ENCODE measurements around the gene PPP1R1A.

PPP1R1A gene

DNA sequence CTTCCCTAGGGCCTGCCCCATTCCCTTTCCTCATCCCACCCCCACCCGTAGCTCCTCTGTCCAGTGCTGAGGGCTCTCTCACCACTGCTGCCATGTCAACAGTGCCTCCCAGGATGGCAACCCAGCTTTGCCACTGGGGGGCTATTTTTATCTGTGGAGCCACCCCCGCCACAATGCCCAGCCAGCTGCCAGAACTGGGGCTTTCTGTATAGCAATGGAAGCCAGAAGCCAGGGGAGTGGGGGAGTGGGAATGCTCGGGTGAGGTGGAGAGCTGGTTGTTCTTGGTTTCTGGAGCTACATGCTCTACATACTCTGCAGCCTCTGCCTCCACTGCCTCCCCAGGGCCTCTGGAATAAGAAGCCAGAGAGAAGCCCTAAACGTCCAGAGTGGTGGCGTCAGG, 30.1 kb downstream of the PPP1R1A start:
- TF ChIP-seq EZH2phosphoT487 (IDR thresholded peaks at IDR 0.05; ENCODE audit: borderline replicate concordance, low read length): no peak
- TF ChIP-seq, protein P1, sequence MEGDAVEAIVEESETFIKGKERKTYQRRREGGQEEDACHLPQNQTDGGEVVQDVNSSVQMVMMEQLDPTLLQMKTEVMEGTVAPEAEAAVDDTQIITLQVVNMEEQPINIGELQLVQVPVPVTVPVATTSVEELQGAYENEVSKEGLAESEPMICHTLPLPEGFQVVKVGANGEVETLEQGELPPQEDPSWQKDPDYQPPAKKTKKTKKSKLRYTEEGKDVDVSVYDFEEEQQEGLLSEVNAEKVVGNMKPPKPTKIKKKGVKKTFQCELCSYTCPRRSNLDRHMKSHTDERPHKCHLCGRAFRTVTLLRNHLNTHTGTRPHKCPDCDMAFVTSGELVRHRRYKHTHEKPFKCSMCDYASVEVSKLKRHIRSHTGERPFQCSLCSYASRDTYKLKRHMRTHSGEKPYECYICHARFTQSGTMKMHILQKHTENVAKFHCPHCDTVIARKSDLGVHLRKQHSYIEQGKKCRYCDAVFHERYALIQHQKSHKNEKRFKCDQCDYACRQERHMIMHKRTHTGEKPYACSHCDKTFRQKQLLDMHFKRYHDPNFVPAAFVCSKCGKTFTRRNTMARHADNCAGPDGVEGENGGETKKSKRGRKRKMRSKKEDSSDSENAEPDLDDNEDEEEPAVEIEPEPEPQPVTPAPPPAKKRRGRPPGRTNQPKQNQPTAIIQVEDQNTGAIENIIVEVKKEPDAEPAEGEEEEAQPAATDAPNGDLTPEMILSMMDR (IDR thresholded peaks at IDR 0.05; ENCODE audit: low read depth, low read length, poor library complexity, severe bottlenecking): no peak
- H3K4me3 ChIP-seq (ENCODE audit: low read length): no peak overlapping the region
- H3K4me1 ChIP-seq (ENCODE audit: control insufficient read depth, low read length): peaks cover 18% of the 10 kb centered on the region
- H3K9me3 ChIP-seq (ENCODE audit: control insufficient read depth, insufficient read depth, low read length): no peaks in the 10 kb centered on the region
- no peaks in the 10 kb centered on the region for H3K9me2 ChIP-seq (replicated peaks; ENCODE audit: control insufficient read depth, low read length)
- H3K36me3 ChIP-seq (ENCODE audit: control insufficient read depth, low read length): no peaks in the 10 kb centered on the region
- no peak overlapping the region for H3K4me2 ChIP-seq (ENCODE audit: low read length)
- no peaks in the 10 kb centered on the region for H3F3A ChIP-seq (ENCODE audit: control insufficient read depth, insufficient read depth)
- no peaks in the 10 kb centered on the region for H4K20me1 ChIP-seq (ENCODE audit: control insufficient read depth, insufficient read depth, low read depth, low read length)
- H3K27me3 ChIP-seq (ENCODE audit: control insufficient read depth, low read length): peaks cover 7% of the 10 kb centered on the region
- no peak overlapping the region for H3K27ac ChIP-seq (ENCODE audit: low read depth, low read length)
- no peaks in the 10 kb centered on the region for H3K79me2 ChIP-seq (ENCODE audit: control insufficient read depth, low read length)

- Histone ChIP-seq H3F3A (ENCODE audit: control insufficient read depth, insufficient read depth) (no peaks in the 10 kb centered on the region), H3K79me2 (ENCODE audit: control insufficient read depth, low read length) (no peaks in the 10 kb centered on the region), H3K4me2 (ENCODE audit: low read length) (no peak overlapping the region), H3K4me1 (ENCODE audit: control insufficient read depth, low read length) (peaks cover 11% of the 10 kb centered on the region), H3K27ac (ENCODE audit: low read depth, low read length) (no peak overlapping the region), H3K4me3 (ENCODE audit: low read length) (no peak overlapping the region), H3K36me3 (ENCODE audit: control insufficient read depth, low read length) (no peaks in the 10 kb centered on the region), H3K9me3 (ENCODE audit: control insufficient read depth, insufficient read depth, low read length) (no peaks in the 10 kb centered on the region), H3K27me3 (ENCODE audit: control insufficient read depth, low read length) (peaks cover 12% of the 10 kb centered on the region), H4K20me1 (ENCODE audit: control insufficient read depth, insufficient read depth, low read depth, low read length) (no peaks in the 10 kb centered on the region), H3K9me2 (replicated peaks; ENCODE audit: control insufficient read depth, low read length) (no peaks in the 10 kb centered on the region)
- TF ChIP-seq EZH2phosphoT487 (IDR thresholded peaks at IDR 0.05; ENCODE audit: borderline replicate concordance, low read length): no peak
- TF ChIP-seq, protein P1 (IDR thresholded peaks at IDR 0.05; ENCODE audit: low read depth, low read length, poor library complexity, severe bottlenecking): no peak
These were observed 32.7 kb downstream of the PPP1R1A start for GRCh38 chr12:54555670-54556257.

GRCh38 chr12:54549774-54550451, 38.5 kb downstream of the PPP1R1A start:
- H3K27me3 ChIP-seq (ENCODE audit: control insufficient read depth, low read length): peaks cover 24% of the 10 kb centered on the region
- peaks cover 6% of the 10 kb centered on the region; the same call in 1 of the 2 replicates for H3K4me1 ChIP-seq (ENCODE audit: control insufficient read depth, low read length)
- no peak overlapping the region for H3K4me3 ChIP-seq (ENCODE audit: low read length)
- no peaks in the 10 kb centered on the region for H3K79me2 ChIP-seq (ENCODE audit: control insufficient read depth, low read length)
- H3K36me3 ChIP-seq (ENCODE audit: control insufficient read depth, low read length): no peaks in the 10 kb centered on the region
- no peaks in the 10 kb centered on the region for H3K9me2 ChIP-seq (replicated peaks; ENCODE audit: control insufficient read depth, low read length)
- no peaks in the 10 kb centered on the region for H3F3A ChIP-seq (ENCODE audit: control insufficient read depth, insufficient read depth)
- H3K9me3 ChIP-seq (ENCODE audit: control insufficient read depth, insufficient read depth, low read length): no peaks in the 10 kb centered on the region
- H3K4me2 ChIP-seq (ENCODE audit: low read length): peak overlapping the region; percentile 37
- TF ChIP-seq, protein P1 (IDR thresholded peaks at IDR 0.05; ENCODE audit: low read depth, low read length, poor library complexity, severe bottlenecking): no peak
- no peak for TF ChIP-seq EZH2phosphoT487 (IDR thresholded peaks at IDR 0.05; ENCODE audit: borderline replicate concordance, low read length)
- H4K20me1 ChIP-seq (ENCODE audit: control insufficient read depth, insufficient read depth, low read depth, low read length): no peaks in the 10 kb centered on the region
- no peak overlapping the region for H3K27ac ChIP-seq (ENCODE audit: low read depth, low read length)
